GM19372 (cell line): ENCODE data around the gene SPTAN1.
A peak's percentile ranks its signal among the peaks of the same experiment; 100 is the strongest.
"Not testable (repeated sequence)": the region's sequence is repeated elsewhere in the genome, so short reads cannot be mapped to it uniquely, and the experiment has no call there.

ENCODE experiments used
- ATAC-seq: cut with Tn5 transposase; IDR thresholded peaks from one replicate; pipeline ENCODE4 v1.9.1; 2021; ENCODE audit warnings: mild to moderate bottlenecking, low read depth, moderate library complexity; ENCODE audit not compliant: unreplicated experiment

The SPTAN1 gene

DNA sequence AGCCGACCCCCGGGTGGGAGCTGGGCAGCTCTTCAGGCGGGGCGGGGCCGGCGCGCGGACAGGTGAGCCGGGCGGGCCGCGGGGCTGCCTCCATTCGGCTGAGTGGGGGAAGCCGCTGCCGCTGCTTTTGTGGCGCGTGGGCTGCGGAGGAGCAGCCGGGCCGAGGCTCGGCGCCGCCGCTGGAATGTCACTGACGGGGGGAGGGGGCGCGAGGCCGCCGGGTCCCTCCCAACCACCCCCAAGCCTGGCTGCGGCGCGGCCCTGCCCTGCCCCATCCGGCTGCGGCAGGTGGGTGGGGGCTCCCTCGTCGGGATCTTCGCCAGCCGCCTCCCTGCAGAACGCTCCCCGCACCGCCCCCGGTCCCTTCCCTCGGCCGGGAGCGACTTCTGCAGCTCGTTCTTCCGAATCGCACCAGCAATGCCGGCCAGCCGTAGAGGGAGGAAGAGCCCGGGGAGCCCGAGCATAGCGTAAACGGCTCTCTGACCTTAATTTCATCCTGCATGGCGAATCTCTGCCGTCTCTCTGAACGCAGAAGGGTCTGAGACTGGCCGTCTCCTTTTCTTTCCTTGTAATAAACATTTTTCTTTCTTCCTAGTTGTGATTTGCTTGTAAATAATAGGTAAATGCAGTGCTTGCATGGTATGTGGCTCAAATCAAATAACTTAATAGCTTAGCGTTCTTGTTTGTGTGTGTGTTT, 505 bp downstream of the SPTAN1 start:
- ATAC-seq: peak; percentile 49

DNA sequence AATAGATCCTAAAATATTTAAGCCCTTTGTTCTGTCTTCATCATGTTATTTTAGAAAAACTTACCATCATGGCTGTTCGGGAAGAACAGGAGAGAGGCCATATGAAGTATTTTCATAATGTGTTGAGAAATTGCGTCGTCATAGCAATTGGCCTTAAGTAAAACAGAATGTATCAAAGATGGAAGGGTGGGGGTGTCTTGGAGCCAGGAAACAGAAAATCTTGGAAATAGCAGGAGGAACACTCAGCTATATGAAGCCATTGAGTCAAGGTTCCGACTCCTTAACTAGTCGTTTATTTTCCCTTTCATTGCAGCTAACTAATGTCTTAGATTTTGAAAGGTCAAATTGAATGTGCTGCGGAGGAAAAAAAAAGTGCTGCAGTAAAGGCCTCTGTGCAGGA, 1.3 kb downstream of the SPTAN1 start:
- no peak for ATAC-seq

DNA sequence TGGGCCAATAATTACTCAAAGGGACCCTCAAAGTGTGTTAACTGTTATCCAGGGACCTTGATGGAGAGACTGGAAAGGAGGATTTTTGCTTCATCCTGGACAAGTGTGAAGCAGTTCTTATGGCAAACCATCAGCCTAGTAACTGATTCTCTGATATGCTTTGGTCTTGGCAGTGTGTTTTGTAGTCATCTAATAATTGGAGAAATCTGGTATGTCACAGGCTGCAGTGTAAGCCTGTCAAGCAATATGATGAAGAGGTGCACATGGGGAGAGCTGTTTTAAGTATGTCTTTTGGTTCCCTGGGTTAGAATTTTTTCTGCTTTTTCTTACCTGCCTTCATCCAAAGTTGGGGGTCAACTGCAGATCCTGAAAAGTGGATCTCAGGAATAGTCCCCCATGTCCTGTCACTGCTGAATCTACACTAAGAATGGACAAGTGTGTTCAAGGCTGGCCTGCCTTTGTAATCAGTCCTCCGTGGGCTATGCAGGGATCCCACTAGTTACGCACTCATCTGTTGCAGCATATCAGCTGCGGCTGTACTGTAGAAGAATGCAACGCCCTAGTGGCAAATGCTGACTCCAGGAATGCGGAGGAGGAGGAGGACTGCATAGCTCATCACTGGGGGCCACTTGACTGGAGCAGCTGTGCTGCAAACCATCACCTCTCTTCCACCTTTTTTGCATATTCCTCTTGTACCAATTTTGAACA, 1.9 kb downstream of the SPTAN1 start:
- no peak for ATAC-seq

DNA sequence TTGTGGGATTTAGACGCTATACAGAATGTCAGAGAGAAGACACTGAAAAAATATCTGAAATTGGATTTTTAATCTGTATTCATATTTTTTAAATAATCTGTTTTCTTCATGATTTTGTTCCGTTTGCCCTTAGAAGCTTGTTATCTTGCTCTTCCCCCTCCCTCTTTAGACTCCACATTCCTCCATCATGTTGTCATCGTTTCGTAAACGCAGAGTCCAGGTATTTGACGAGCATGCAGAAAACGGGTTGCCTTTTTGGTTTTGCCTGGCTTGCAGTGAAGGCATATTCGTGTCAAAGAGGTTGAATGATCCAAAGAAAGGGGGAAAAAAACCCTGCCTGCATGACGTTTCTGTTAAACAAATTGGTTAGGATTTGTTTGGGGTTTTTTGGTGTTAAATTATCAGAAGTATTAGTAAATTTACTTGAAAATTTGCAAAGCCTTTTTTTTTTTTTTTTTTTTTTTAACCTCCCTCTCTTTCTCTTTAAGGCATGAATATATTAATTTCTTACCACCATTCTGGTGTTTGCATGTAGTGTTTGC, 2.9 kb downstream of the SPTAN1 start:
- ATAC-seq: no peak

DNA sequence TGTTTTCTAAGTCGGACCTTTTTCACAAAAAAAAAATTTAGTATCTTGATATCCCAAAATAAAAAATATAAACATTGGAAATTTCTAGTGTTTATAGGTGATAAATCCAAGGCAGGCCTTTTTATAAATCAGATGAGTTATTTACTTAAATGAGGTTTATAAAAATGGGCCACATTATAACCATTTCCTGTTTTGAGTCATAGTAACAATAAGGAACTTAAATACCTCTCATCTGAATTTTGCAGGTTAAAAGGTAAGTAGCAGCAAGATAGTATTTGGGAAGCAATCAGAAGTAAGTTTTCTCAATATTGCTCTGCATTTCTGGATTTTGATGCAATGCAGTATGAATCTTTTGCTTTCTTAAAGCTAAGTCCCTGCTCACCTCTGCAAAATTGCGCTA, 3.9 kb downstream of the SPTAN1 start:
- ATAC-seq: no peak

DNA sequence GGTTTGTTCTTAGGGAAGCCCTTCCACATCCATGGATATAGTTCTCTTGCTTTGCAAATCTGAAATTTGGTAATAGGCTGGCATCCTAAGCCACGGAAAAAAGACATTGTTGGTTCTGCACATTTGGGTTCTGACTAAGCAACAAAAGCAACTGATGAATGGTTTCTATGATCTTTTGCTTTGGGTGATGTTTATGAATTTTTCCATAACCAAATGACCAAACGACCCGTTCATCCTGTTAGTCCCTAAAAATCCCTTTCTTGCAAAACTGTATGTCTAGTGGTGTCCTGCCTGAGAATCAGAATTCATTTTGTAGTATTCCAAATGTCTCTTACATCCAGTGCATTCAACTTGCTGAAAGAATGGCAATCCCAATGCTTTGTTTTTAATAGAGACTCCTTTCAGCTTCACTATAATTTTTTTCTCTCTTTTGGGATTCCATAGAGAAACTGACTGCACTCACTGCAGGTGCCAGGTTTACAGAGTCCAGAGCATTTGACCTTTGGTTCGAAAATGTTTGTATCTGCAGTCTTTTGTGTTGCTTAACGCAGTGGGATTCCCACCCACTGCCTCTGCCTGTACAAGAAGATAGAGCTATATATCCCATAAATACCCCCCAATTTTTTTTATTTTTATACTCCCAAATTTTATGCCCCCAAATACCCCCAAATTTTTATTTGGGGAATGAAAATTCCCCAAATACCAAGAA, 4.7 kb downstream of the SPTAN1 start:
- ATAC-seq: no peak

DNA sequence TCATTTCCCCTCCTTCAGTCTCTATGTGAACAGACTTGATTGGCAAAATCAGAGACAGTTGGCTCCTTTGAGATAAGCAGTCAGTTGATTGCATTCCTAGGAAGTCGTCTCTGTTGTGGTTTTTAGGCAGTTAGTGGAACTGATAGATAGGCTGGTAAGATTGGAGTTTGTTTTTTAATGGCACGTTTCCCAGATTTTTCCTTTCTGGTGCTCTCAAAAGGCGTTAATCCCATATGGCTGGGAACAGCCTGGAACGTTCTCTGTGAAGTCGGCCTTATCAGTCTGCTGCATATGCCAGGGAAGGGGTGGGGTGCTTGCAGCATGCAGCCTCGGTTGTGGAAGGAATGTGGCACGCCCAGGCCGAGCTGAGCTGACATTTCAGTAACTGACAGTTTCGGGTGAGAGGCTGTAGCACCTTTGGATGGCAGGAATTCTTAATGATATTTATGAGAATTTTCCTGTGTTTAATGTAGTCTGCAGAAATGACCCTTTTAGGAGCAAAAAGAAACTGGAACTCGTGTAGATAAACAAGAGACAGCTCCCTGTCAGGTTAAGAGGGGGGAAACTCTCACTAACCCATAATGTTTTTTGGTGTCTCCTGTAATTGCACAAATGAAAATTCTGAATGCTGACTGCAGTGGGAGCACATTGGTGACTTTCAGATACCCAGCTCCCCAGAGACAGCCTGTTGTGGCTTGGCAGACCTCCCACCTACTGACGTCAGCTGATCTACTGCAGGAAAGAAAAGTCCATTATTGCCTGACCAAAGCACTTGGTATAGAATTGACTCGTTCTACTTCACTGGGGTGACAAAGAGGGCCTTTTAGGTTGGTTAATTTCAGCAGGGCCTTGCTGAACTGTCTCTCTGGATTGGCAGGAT, 6.3 kb downstream of the SPTAN1 start:
- ATAC-seq: no peak

DNA sequence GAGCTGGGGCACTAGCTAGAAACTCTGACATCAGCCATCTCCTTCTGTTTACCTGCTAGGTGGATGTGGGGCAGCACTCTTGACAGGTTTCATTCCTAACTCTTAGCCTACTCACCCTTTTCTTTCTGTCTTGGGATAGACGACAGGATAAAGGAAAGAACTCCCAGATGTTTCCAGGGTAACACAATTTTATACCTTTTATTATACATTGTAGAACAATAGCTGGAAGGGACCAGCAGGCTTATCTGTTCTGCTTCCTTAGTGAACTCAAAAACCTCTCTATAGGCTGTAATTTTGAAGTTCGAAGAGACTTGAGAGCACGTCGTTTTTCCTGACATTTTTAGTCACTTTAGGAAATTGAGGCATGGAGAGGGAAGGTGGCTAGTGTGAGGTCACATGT, 13.2 kb downstream of the SPTAN1 start:
- no peak for ATAC-seq

DNA sequence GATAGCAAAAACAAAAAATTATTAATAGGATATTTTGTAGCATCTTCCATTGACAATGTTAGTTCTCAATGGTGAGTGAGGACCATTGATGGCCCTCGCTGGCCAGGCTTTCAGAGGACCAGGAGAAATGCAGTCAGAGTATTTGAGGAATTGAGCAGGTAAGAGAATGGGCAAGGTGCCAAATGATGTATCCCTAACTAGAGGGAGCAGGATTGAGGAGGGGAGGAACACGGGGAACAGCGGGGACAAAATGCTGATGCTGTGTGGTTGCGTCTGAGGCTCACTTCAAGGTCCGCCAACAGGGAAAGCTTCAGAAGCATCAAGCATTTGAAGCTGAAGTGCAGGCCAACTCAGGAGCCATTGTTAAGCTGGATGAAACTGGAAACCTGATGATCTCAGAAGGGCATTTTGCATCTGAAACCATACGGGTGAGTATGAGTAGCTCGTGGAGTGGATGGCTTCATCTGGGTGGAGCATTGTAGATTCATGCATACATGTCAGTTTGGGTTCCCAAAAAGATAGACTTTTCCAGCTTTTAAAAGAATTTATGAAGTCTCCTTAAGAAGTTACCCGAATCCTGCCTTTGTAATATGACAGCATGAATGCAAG, 16.2 kb downstream of the SPTAN1 start:
- ATAC-seq: no peak

DNA sequence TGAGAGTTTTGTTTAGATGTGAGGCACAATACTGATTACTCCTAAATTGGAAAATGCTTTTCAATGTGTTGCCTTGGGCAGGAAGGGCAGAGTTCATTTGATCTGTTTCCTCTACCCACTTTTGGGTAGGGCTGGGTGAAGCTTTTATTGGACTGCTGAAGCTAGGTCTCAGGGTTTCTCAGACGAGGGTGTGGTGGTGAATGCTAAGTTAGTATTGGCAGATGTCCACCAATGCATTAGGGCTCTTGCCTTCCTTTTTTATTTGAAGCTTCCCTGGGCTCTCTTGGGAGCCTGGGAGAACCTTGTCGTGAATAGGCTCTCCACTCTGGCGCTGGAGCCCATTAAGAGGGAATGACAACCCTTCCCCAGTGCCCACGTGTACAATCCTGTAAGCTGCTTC, 23.1 kb downstream of the SPTAN1 start:
- ATAC-seq: no peak

DNA sequence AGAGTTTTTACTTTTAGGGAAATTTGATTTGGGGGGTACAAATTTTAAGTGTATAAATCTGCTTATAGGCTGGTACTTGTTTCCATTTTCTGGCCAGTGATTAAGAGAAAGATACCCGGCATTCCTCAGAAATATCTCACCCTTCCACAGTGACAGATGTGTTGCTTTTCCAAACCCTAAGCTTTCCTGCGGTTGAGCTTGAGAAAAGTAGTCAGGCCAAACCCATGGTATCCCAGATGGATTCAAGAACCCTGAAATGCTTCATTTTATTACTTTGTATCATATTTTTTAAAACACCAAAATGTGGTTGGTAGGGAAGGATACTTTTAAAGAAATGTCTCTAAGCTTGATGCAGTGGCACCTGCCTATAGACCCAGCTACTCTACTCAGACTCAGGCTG, 23.5 kb downstream of the SPTAN1 start:
- no peak for ATAC-seq

DNA sequence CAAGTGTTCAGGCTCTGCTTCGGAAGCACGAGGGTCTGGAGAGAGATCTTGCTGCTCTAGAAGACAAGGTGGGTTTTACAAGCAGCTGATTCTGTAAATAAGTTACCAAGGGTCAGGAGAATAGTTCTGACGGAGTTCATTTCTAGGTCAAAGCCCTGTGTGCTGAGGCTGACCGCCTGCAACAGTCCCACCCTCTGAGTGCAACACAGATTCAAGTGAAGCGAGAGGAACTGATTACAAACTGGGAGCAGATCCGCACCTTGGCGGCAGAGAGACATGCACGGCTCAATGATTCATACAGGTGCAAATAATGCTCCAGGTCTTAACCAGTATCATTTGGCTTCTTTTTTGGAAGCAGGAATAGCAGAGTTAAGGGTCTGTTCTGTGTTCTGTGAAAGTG, 24.8 kb downstream of the SPTAN1 start:
- no peak for ATAC-seq

DNA sequence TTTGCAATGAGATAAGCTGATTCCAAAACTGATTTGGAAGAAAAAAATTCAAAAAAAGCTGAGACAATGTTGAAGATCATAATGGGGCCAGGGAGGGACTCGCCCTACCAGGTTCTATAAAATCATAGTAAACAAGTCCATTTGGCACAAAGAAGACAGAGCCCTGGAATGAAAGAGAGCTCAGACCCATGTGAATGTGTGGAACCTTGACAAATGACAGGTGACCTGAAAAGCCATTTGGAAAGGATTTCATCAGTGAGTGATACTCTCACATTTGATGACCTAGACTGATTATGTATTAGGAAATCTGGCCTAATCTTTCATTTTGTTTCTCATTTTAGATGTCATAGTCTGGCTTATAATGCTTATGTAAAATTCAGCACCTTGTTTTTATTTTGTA, 26.8 kb downstream of the SPTAN1 start:
- ATAC-seq: no peak

DNA sequence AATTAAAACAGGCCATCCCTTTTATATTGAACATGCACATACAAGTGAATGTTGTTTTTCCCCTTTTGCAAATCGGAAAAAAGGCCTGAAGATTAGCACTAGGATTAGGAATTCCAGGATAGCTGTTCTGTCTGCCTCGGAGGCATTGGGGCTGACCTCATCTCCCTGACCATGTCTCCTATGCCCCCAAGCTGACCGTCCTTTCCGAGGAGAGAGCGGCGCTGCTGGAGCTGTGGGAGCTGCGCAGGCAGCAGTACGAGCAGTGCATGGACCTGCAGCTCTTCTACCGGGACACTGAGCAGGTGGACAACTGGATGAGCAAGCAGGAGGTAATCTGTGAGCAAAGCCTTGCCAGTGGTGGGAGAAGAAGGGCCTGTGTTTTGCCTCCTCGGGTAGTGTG, 28.3 kb downstream of the SPTAN1 start:
- no peak for ATAC-seq

DNA sequence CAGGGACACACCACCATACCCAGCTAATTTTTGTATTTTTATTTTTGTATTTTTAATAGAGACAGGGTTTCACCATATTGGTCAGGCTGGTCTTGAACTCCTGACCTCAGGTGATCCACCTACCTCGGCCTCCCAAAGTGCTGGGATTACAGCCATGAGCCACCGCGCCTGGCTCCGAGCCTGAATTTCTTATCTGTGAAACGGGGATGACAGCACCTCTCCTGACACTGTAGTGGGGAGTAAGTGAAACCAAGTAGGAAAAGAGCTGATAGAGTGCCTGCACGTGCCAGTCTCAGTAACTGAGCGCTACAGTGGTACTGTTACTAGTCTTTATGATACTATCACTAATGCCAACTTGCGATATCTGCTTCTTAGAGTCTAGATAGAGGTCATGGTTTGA, 32.8 kb downstream of the SPTAN1 start:
- ATAC-seq: not testable (repeated sequence)

DNA sequence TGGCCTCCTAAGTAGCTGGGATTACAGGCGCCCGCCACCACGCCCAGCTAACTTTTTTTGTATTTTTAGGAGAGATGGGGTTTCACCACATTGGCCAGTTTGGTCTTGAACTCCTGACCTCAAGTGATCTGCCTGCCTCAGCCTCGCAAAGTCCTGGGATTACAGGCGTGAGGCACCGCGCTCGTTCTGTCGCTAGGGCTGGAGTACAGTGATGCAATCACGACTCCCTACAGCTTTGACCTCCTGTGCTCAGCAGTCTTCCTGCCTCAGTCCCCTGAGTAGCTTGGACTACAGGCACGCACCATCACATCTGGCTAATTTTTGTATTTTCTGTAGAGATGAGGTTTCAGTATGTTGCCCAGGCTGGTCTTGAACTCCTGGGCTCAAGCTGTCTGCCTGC, 34.5 kb downstream of the SPTAN1 start:
- not testable (repeated sequence) for ATAC-seq

DNA sequence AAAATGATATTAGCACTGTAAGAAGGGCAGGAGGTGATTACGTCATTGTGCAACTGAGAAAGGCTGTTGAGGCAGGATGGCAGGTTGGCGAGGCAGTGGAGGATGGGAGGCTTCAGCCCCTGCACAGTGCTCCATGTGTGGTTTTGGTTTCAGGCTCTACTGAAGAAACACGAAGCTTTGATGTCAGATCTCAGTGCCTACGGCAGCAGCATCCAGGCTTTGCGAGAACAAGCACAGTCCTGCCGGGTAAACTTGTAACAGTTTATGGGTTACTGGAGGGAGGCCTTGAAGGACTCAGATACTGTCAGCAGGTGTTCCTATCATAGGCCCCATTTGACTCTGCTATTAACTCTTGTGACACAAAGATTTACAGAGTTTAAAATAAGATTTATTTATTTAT, 35.1 kb downstream of the SPTAN1 start:
- no peak for ATAC-seq

DNA sequence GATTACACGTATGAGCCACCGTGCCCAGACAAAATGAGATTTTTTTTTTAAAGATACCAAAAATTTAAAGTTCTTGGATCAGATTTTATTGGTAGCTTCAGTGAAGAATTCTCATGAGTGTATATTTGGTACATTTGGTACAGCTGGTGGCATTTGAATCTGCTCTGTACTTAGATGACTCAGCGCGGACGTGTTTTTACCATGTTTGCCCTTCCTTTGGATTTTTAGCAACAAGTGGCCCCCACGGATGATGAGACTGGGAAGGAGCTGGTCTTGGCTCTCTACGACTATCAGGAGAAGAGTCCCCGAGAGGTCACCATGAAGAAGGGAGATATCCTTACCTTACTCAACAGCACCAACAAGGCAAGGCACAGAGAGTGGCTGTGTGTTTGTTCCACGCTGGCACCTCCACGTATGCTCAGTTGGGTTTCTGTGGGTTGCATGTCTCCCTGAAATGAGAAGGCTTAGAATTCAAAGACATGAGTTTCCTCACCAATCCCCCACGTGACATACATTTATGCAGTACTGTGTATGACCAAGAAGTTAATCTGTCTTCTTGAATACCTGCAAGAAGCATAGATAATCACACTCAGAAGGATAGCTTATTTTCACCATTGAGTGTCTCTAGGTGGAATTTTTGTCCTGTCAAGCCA, 36.3 kb downstream of the SPTAN1 start:
- no peak for ATAC-seq

DNA sequence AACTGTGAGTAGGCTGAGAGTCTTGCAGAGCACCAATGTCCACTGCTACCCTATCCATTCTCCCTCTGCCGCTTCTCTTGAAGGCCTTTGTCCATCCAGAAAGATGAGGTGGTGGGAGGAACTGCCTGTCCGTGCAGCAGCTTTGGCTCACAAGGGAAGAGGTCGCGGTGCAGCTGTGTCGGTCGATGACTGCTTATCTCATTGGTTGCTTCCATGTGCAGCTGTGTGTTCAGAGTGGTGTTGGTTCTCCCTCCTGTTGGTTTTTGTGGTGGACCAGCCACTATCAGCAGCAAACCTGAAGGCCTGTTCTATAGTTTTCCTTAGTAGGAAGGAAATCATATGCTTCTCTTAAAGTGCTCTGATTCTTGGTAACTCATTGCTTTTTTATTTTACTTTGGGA, 40.7 kb downstream of the SPTAN1 start:
- ATAC-seq: no peak

DNA sequence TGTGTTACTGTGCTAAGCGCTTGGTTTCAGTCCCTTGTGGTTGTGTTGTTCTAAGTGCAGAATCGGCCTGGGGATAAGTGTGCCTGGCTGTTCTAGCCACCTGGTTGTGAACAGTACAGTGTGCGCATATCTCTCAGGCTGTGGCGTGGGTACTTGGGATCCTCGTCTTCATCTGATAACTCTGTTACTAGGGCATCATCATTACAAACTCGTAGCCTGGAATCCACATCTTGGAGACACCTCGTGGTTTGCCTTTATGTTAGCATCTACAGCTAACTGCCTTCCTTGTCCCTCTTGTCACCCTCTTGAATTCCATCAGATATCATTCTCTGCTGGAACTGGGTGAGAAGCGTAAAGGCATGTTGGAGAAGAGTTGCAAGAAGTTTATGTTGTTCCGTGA, 41.5 kb downstream of the SPTAN1 start:
- ATAC-seq: no peak
